ENCODE measurements around the gene HES4.
"Not testable (repeated sequence)": the region's sequence is repeated elsewhere in the genome, so short reads cannot be mapped to it uniquely, and the experiment has no call there.

HES4 gene

GRCh38 chr1:996851-997712, 2.8 kb downstream of the HES4 start:
- no peak for DNase-seq

DNA sequence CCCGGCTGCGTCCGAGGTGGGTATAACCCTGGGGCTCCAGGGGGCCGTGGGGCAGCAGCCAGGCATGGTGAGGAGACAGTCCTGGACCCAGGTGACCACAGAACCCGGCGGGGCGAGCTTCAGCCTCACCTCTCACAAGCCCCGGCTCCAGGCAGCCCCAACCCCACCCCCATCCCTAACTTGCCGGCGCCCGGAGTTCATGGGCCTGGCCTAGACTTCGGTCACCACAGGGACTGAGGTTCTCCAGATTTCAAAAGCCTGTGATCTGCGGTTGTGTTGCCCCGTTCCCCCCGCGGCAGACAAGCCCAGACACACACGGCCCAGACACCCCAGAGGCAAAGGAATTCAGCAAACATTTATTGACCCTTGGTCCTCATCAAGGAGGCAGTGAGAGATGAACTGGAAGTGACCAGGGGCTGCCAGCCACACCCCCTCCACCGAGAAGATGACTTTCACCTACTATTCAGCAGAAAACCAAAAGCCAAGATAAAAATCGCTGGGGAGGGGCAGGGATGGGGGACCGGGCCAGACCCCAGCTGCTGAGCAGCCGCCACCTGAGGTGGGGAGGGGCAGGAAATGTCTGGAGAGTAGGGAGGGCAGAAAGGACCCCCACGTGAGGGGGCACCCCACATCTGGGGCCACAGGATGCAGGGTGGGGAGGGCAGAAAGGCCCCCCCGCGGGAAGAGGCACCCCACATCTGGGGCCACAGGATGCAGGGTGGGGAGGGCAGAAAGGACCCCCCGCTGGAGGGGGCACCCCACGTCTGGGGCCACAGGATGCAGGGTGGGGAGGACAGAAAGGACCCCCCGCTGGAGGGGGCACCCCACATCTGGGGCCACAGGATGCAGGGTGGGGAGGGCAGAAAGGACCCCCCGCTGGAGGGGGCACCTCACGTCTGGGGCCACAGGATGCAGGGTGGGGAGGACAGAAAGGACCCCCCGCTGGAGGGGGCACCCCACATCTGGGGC, 3.9 kb downstream of the HES4 start:
- no peak for DNase-seq

DNA sequence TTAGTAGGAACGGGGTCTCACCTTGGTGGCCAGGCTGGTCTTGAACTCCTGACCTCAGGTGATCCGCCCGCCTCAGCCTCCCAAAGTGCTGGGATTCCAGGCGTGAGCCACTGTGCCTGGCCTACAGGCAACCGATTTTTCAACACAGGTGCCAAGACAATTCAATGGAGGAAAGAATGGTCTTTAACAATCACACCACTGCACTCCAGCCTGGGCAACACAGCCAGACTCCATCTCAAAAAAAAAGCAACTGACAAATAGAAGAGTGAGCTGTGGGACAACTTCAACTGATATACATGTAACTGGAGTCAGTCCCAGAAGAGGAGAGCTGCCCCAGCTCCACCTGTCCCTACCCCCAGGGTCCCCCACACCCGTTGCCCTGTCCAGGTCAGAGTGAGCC, 5.4 kb downstream of the HES4 start:
- not testable (repeated sequence) for DNase-seq

GRCh38 chr1:993379-993995, 6.4 kb downstream of the HES4 start:
- DNase-seq = no peak

GRCh38 chr1:992362-992761, 7.5 kb downstream of the HES4 start:
- no peak for DNase-seq

- no peak for DNase-seq
Observed at GRCh38 chr1:991895-992294, 8.0 kb downstream of the HES4 start.

- not testable (repeated sequence) for DNase-seq
Observed at GRCh38 chr1:991275-991674, 8.6 kb downstream of the HES4 start.

DNA sequence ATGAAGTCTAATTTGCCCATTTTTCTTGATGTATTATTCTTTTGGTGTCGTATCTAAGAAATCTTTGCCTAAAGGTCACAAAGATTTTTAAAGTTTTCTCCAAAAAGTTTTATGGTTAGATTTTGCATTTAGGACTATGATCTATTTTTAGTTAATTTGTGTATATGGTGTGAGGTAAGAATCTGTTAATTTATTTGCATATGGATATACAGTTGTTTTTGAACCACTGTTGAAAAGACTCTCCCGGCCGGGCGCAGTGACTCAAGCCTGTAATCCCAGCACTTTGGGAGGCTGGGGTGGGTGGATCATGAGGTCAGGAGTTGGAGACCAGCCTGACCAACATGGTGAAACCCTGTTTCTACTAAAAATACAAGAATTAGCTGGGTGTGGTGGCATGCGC, 11.8 kb downstream of the HES4 start:
- not testable (repeated sequence) for DNase-seq

- no peak for DNase-seq
Observed at GRCh38 chr1:985126-985525, 14.8 kb downstream of the HES4 start.

- no peak for DNase-seq
Observed at GRCh38 chr1:984476-984814, 15.5 kb downstream of the HES4 start.

DNA sequence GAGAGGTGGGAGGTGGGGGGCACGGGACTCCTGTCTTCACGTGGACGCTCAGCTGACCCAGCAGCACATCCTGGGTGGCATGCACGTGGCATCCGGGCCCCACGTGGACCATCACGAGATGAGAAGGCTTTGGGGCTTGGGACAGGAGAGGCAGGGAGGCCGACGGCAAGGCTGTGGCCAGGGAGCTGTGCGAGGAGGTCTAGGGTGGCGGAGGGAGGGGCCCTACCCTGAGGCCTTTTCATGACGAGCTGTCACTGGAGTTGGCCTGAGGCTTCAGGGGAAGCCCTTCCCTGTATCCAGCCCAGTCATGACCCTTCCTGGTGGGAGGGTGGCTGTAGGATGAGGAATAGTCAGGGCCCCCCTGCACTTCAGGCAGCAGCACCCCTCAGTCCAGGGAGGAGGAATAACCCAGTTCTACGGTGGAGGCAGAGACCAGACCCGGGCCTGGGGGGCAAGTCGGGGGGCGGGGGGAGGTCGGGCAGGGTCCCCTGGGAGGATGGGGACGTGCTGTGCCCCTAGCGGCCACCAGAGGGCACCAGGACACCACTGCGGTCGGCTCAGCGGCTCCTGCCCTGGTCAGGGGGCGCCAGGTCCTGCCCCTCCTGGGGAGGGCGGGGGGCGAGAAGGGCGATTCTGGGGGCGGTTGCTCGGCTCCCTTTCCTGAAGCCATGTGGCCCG, 16.0 kb downstream of the HES4 start:
- no peak for DNase-seq

DNA sequence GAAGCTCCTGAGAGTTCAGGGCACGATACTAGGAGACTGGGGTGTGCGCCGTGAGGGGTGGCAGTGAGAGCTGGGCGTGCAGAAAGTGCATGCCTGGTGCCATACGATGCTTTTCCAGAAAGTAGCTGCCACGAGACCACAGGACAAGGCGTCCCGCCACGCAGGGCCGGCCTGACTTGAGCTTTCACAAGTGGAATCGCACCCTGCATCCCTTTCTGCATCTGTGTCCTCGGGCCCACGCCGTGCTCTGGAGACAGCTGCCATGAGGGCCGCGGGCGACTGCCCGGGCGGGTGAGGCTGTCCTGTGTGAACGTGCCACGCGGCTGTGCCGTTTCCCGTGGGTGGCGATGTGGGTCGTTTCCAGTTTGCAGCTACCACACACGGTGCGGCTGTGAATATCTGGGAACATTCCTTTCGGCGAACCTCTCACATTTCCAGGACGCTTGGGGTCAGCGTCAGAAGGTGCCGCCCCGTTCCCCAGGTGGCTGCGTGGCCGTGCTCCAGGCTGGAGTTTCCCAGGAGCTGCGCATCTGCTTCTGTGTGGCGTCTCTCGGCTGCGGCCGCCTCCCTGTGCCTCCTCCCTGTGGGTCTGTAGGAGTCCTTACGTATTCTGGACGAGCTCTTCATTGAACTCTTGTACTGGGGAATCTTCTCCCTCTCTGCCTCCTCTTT, 17.0 kb downstream of the HES4 start:
- DNase-seq = no peak

DNA sequence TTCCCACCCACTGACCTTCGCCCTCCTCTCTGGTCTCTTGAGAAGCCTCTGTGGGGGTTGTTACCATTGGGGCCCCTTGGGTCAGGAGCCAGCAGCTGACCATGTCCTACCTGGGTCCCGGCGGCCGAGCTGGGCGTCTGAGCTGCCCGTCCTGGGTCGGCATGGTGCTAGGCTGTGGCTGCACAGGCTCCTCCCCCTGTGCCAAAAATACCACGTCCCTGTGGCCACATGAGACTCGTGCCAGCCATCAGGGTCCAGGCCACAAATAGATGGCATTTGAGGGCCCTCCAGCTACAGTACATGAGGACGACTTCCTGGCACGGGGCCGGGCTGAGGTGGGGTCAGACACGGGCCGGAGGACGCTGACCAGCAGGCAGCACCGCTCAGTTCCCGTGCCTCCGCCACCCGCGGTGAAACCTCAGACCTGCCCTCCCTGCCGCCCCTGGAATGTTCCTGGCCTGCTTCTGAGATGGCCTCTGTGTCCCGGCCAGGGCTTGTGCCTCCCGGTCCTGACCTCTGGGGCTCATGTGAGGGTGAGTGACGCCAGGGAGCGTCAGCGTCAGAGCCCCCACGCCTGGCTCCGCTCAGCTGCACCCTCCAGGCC, 17.8 kb downstream of the HES4 start, which contains the start of gene PERM1:
PERM1 (minus strand) TSS at position 139 of the 604 bp plus-strand sequence. CDS start 1,064 bp downstream, outside the sequence.
- no peak for DNase-seq

GRCh38 chr1:981491-981954, 18.4 kb downstream of the HES4 start:
- no peak for DNase-seq

GRCh38 chr1:980602-981395, 19.1 kb downstream of the HES4 start:
- DNase-seq = no peak

DNA sequence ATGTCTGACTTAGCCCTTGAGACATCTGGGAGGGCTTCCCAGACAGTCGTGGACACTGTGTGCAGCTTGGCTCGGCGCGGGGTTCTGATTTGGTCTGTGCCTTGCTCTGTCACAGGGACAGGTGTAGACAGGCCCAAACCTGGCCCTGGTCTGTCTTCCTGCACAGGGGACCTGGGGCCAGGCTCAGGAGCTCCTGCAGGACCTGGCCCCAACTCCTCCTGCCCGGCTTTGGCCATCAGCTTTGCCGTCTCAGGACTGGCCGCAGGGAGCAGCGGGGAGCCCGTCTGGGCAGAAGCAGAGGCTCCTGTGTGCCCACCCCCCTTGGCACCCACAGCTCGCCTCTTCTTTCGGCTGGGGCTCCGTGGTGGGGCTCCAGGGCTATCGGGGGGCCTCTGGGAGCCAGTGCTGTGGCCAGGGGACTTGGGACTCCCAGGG, 19.7 kb downstream of the HES4 start:
- no peak for DNase-seq

GRCh38 chr1:979744-980072, 20.2 kb downstream of the HES4 start:
- DNase-seq = no peak

DNA sequence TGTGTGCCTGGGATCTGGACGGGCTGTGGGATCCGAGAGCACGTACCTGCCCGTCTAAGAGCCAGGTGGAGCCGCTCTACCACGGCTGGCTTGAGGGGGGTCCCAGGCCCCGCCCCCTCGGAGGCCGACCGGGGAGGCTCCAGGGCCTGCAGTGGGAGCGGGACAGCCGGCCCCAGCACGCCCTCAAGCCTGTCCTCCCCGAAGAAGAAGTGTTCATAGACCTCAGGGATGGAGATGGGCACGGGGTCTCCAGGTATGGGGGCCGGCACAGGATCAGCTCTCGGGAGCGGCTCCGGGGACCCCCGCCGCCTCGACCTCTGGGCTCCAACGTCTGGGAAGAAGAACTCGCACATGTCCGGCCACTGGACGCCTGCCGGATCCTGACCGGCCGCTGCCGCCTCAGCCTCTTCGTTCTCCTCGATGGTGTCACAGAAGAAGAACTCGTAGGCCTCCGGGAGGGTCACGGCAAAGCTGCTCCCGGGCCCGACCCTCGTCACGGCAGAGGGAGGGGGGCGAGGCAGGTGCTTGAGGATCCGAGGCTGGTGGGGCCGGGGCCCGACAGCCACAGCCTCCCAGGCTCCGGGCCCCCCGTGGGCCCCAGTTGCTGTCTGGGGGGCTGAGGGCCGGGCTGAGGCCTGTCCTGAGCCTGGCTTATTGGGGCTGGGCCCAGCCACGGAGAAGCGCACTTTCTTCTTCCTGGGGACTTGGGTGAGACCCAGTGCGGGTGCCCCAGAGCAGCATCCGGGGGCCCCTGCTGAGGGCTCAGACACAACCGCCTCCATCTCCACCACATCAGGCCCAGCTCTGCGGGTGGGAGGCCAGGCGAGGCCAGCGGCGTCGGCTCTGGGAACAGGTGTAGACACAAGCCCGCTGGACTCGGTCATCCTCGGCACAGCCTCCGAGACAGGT, 20.8 kb downstream of the HES4 start:
- no peak for DNase-seq

- no peak for DNase-seq
Observed at GRCh38 chr1:978069-978834, 21.6 kb downstream of the HES4 start.
